CD4-positive, alpha-beta T cell treated with Interleukin-4 for 1 hour (primary cell): ENCODE results near the gene CAMTA1.
A peak's percentile ranks its signal among the peaks of the same experiment; 100 is the strongest.

Experiments used
- DNase-seq, 2 donors: peaks; one replicate each; pipeline ENCODE4 v3.0.0-alpha.2; 2020 to 2022

Gene CAMTA1

GRCh38 chr1:7664147-7664892 is 879.1 kb downstream of the CAMTA1 start:
- no peak for DNase-seq

- no peak for DNase-seq
Measured at GRCh38 chr1:7664893-7665250, 879.6 kb downstream of the CAMTA1 start.

GRCh38 chr1:7666249-7666648 is 881.0 kb downstream of the CAMTA1 start:
- DNase-seq = no peak

GRCh38 chr1:7667159-7667558 is 881.9 kb downstream of the CAMTA1 start:
- DNase-seq = no peak

- peak; percentile 78 to 82 for DNase-seq
Measured at GRCh38 chr1:7667625-7668218, 882.5 kb downstream of the CAMTA1 start.

- peak; percentile 57 to 60 for DNase-seq
Measured at GRCh38 chr1:7669559-7670311, 884.5 kb downstream of the CAMTA1 start.

GRCh38 chr1:7670334-7671145 is 885.3 kb downstream of the CAMTA1 start:
- DNase-seq = no peak

GRCh38 chr1:7671146-7671465 is 885.9 kb downstream of the CAMTA1 start:
- DNase-seq = no peak

- no peak for DNase-seq
Measured at GRCh38 chr1:7671676-7672075, 886.4 kb downstream of the CAMTA1 start.

GRCh38 chr1:7672864-7673263 is 887.6 kb downstream of the CAMTA1 start:
- DNase-seq = no peak

GRCh38 chr1:7674972-7675371 is 889.7 kb downstream of the CAMTA1 start:
- no peak for DNase-seq

GRCh38 chr1:7675431-7676273 is 890.4 kb downstream of the CAMTA1 start:
- no peak for DNase-seq

GRCh38 chr1:7676274-7676945 is 891.2 kb downstream of the CAMTA1 start:
- DNase-seq = no peak

GRCh38 chr1:7677111-7677510 is 891.9 kb downstream of the CAMTA1 start:
- DNase-seq = no peak

GRCh38 chr1:7677815-7678214 is 892.6 kb downstream of the CAMTA1 start:
- no peak for DNase-seq

GRCh38 chr1:7678491-7679158 is 893.4 kb downstream of the CAMTA1 start:
- DNase-seq = no peak

- no peak for DNase-seq
Measured at GRCh38 chr1:7679159-7679872, 894.1 kb downstream of the CAMTA1 start.

- no peak for DNase-seq
Measured at GRCh38 chr1:7679873-7680206, 894.6 kb downstream of the CAMTA1 start.

- DNase-seq = peak; percentile 15 to 55
Measured at GRCh38 chr1:7680207-7680954, 895.1 kb downstream of the CAMTA1 start.

GRCh38 chr1:7680955-7681268 is 895.7 kb downstream of the CAMTA1 start:
- DNase-seq = no peak
